ENCODE results near the gene ANXA1. TPM values are rescaled to one million over a fixed set of nuclear protein-coding genes. Genes with fewer than 3 reads are reported as not detected.

Gene ANXA1
- total RNA-seq, 1 donor from 2014 or later, result 309 TPM

GRCh38 chr9:73116031-73116430 is 35.6 kb upstream of the ANXA1 start:
- H3K4me3 ChIP-seq (ENCODE audit: low read depth, low read length), result no peak overlapping the region
- DNase-seq (ENCODE audit: low read depth), result no peak
- no peak for TF ChIP-seq CTCF (conservative IDR thresholded peaks at IDR 0.05; ENCODE audit: low read depth, low read length)

GRCh38 chr9:73116880-73117279 is 34.8 kb upstream of the ANXA1 start:
- no peak overlapping the region for H3K4me3 ChIP-seq (ENCODE audit: low read depth, low read length)
- no peak for DNase-seq (ENCODE audit: low read depth)
- TF ChIP-seq CTCF (conservative IDR thresholded peaks at IDR 0.05; ENCODE audit: low read depth, low read length), result no peak

GRCh38 chr9:73118286-73118685 is 33.4 kb upstream of the ANXA1 start:
- DNase-seq (ENCODE audit: low read depth), result no peak
- no peak overlapping the region for H3K4me3 ChIP-seq (ENCODE audit: low read depth, low read length)
- no peak for TF ChIP-seq CTCF (conservative IDR thresholded peaks at IDR 0.05; ENCODE audit: low read depth, low read length)

- no peak overlapping the region for H3K4me3 ChIP-seq (ENCODE audit: low read depth, low read length)
- no peak for DNase-seq (ENCODE audit: low read depth)
- TF ChIP-seq CTCF (conservative IDR thresholded peaks at IDR 0.05; ENCODE audit: low read depth, low read length), result no peak
Observed at GRCh38 chr9:73118898-73119554, 32.6 kb upstream of the ANXA1 start.

GRCh38 chr9:73121375-73121935 is 30.2 kb upstream of the ANXA1 start:
- DNase-seq (ENCODE audit: low read depth), result no peak

GRCh38 chr9:73125651-73126050 is 26.0 kb upstream of the ANXA1 start:
- H3K4me3 ChIP-seq (ENCODE audit: low read depth, low read length), result no peak overlapping the region
- no peak for DNase-seq (ENCODE audit: low read depth)
- no peak for TF ChIP-seq CTCF (conservative IDR thresholded peaks at IDR 0.05; ENCODE audit: low read depth, low read length)

More at GRCh38 chr9:73121375-73121935, 30.2 kb upstream of the ANXA1 start:
- H3K4me3 ChIP-seq (ENCODE audit: low read depth, low read length), result no peak overlapping the region
- TF ChIP-seq CTCF (conservative IDR thresholded peaks at IDR 0.05; ENCODE audit: low read depth, low read length), result no peak
